Measurements from ENCODE around the gene MEGF9. TPM values are rescaled to one million over a fixed set of nuclear protein-coding genes. Genes with fewer than 3 reads are reported as not detected.

The MEGF9 gene
- total RNA-seq, 1 donor from 2014 or later: 23.4 TPM

GRCh38 chr9:120683150-120683549 is 31.1 kb downstream of the MEGF9 start:
- H3K27ac Mint-ChIP-seq: no peak overlapping the region
- peaks cover 6% of the 10 kb centered on the region for H3K36me3 Mint-ChIP-seq (ENCODE audit: insufficient read depth)
- H3K4me1 Mint-ChIP-seq (ENCODE audit: low read depth): peaks cover 7% of the 10 kb centered on the region
- no peak for TF ChIP-seq CTCF (IDR thresholded peaks at IDR 0.05; ENCODE audit: unreplicated experiment)
- no peak overlapping the region for H3K4me3 Mint-ChIP-seq (ENCODE audit: low read depth)
- no peak for DNase-seq (ENCODE audit: low spot score, unreplicated experiment)
- H3K9me3 Mint-ChIP-seq (ENCODE audit: low read depth): no peaks in the 10 kb centered on the region
- no peaks in the 10 kb centered on the region for H3K27me3 Mint-ChIP-seq

GRCh38 chr9:120681121-120681520 is 33.1 kb downstream of the MEGF9 start:
- H3K4me3 Mint-ChIP-seq (ENCODE audit: low read depth): no peak overlapping the region
- peaks cover 14% of the 10 kb centered on the region for H3K4me1 Mint-ChIP-seq (ENCODE audit: low read depth)
- TF ChIP-seq CTCF (IDR thresholded peaks at IDR 0.05; ENCODE audit: unreplicated experiment): no peak
- no peak for DNase-seq (ENCODE audit: low spot score, unreplicated experiment)
- peaks cover 8% of the 10 kb centered on the region for H3K36me3 Mint-ChIP-seq (ENCODE audit: insufficient read depth)
- H3K27me3 Mint-ChIP-seq: no peaks in the 10 kb centered on the region
- no peak overlapping the region for H3K27ac Mint-ChIP-seq
- H3K9me3 Mint-ChIP-seq (ENCODE audit: low read depth): no peaks in the 10 kb centered on the region

- no peak for DNase-seq (ENCODE audit: low spot score, unreplicated experiment)
- no peak for TF ChIP-seq CTCF (IDR thresholded peaks at IDR 0.05; ENCODE audit: unreplicated experiment)
- Mint-ChIP-seq H3K9me3 (ENCODE audit: low read depth) (no peaks in the 10 kb centered on the region), H3K4me3 (ENCODE audit: low read depth) (no peak overlapping the region), H3K4me1 (ENCODE audit: low read depth) (peaks cover 16% of the 10 kb centered on the region), H3K27me3 (no peaks in the 10 kb centered on the region), H3K36me3 (ENCODE audit: insufficient read depth) (peaks cover 6% of the 10 kb centered on the region), H3K27ac (no peak overlapping the region)
Measured at GRCh38 chr9:120680579-120680978, 33.7 kb downstream of the MEGF9 start.

GRCh38 chr9:120680161-120680560 is 34.1 kb downstream of the MEGF9 start:
- H3K4me3 Mint-ChIP-seq (ENCODE audit: low read depth): no peak overlapping the region
- DNase-seq (ENCODE audit: low spot score, unreplicated experiment): no peak
- no peaks in the 10 kb centered on the region for H3K9me3 Mint-ChIP-seq (ENCODE audit: low read depth)
- peaks cover 16% of the 10 kb centered on the region for H3K4me1 Mint-ChIP-seq (ENCODE audit: low read depth)
- H3K27ac Mint-ChIP-seq: no peak overlapping the region
- no peaks in the 10 kb centered on the region for H3K27me3 Mint-ChIP-seq
- H3K36me3 Mint-ChIP-seq (ENCODE audit: insufficient read depth): peaks cover 6% of the 10 kb centered on the region
- TF ChIP-seq CTCF (IDR thresholded peaks at IDR 0.05; ENCODE audit: unreplicated experiment): no peak

GRCh38 chr9:120677965-120678364 is 36.3 kb downstream of the MEGF9 start:
- Mint-ChIP-seq H3K27ac (no peak overlapping the region), H3K4me3 (ENCODE audit: low read depth) (no peak overlapping the region), H3K9me3 (ENCODE audit: low read depth) (no peaks in the 10 kb centered on the region), H3K27me3 (no peaks in the 10 kb centered on the region), H3K36me3 (ENCODE audit: insufficient read depth) (peaks cover 7% of the 10 kb centered on the region), H3K4me1 (ENCODE audit: low read depth) (peaks cover 9% of the 10 kb centered on the region)
- no peak for TF ChIP-seq CTCF (IDR thresholded peaks at IDR 0.05; ENCODE audit: unreplicated experiment)
- DNase-seq (ENCODE audit: low spot score, unreplicated experiment): no peak
